Natural killer cell treated with Interleukin-12 subunit alpha and Interleukin-12 subunit beta and Interleukin-15 and Interleukin-18, amount 100 ng/mL, for 72 hours (primary cell): Measurements from ENCODE around the gene FLT3. TPM values are rescaled to one million over a fixed set of nuclear protein-coding genes. Genes with fewer than 3 reads are reported as not detected.
"Not testable (repeated sequence)": the region's sequence is repeated elsewhere in the genome, so short reads cannot be mapped to it uniquely, and the experiment has no call there.

Experiments
- ATAC-seq, 2 donors: fragments of 150-1000 bp; cut with Tn5 transposase in 1 of 2; sonication (Bioruptor Pico), chemical (Tn5 transposase) in 1 of 2; 2 replicates each; pipeline ENCODE4 v1.10.0; 2021
- DNase-seq: peaks from one replicate; pipeline ENCODE4 v3.0.0; 2022; ENCODE audit warnings: low spot score
- H3K27ac Mint-ChIP-seq, 2 donors: 1 replicate in 1 of 2; 2 replicates in 1 of 2; pipeline ENCODE4 v1.8.0; 2022; ENCODE audit warnings: mixed read lengths in 2 of 2, mild to moderate bottlenecking in 1 of 2, moderate library complexity in 1 of 2
- H3K27me3 Mint-ChIP-seq, 2 donors: 1 replicate in 1 of 2; 2 replicates in 1 of 2; pipeline ENCODE4 v1.8.0; 2022; ENCODE audit warnings: mixed read lengths in 2 of 2
- H3K36me3 Mint-ChIP-seq: one replicate; pipeline ENCODE4 v1.8.0; 2022; ENCODE audit warnings: mixed read lengths
- H3K4me1 Mint-ChIP-seq, 2 donors: 1 replicate in 1 of 2; 2 replicates in 1 of 2; pipeline ENCODE4 v1.8.0; 2022; ENCODE audit warnings: low read depth in 2 of 2, mixed read lengths in 2 of 2, mild to moderate bottlenecking in 1 of 2
- H3K4me3 Mint-ChIP-seq: one replicate; pipeline ENCODE4 v1.8.0; 2022; ENCODE audit warnings: mixed read lengths
- H3K9me3 Mint-ChIP-seq: 2 replicates; pipeline ENCODE4 v1.8.0; 2022; ENCODE audit warnings: mixed read lengths
- total RNA-seq, 2 donors: library from RNA; stranded (reverse); gene quantifications; one replicate each; pipeline ENCODE4 v1.2.3, GENCODE V29; 2022

FLT3 gene
- total RNA-seq, 2 donors from 2014 or later, result not detected

DNA sequence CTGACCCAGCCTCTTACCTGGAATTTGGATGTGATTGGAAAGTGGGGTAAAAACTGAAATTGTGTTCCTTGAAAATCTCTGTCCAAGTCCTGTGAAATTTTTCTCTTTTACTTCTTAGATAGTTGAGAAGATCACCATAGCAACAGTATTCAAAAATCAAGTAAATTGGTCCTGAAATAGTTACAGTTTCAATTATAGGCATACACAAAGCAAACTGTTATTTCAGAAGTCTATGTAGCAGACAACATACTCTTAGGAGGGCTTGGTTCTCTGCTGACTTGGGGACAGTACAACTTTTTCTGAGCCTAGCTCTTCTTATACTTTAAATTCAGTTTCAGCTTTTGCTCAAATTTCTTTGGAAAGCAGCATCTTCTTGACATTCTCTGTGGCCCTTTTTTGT is 73.3 kb downstream of the FLT3 start:
- H3K4me1 Mint-ChIP-seq, result peaks cover 4 to 6% of the 10 kb centered on the region in 2 donors
- ATAC-seq (no peak), DNase-seq (no peak)
- H3K4me3 Mint-ChIP-seq, result no peak overlapping the region
- H3K36me3 Mint-ChIP-seq, result no peaks in the 10 kb centered on the region
- H3K27ac Mint-ChIP-seq, result no peak overlapping the region
- peaks cover 12 to 17% of the 10 kb centered on the region in 2 donors for H3K27me3 Mint-ChIP-seq
- H3K9me3 Mint-ChIP-seq, result no peaks in the 10 kb centered on the region

- peaks cover 8 to 13% of the 10 kb centered on the region in 2 donors for H3K27me3 Mint-ChIP-seq
- DNase-seq (no peak), ATAC-seq (no peak)
- H3K36me3 Mint-ChIP-seq, result no peaks in the 10 kb centered on the region
- no peak overlapping the region for H3K4me3 Mint-ChIP-seq
- peaks cover 2 to 5% of the 10 kb centered on the region in 2 donors for H3K4me1 Mint-ChIP-seq
- no peaks in the 10 kb centered on the region for H3K9me3 Mint-ChIP-seq
- H3K27ac Mint-ChIP-seq, result no peak overlapping the region
Measured at GRCh38 chr13:28026508-28026907, 73.9 kb downstream of the FLT3 start.

GRCh38 chr13:28022848-28023518 is 77.4 kb downstream of the FLT3 start:
- peaks cover 5 to 11% of the 10 kb centered on the region in 2 donors for H3K27me3 Mint-ChIP-seq
- H3K4me1 Mint-ChIP-seq, result no peaks in the 10 kb centered on the region
- ATAC-seq, result no peak
- H3K36me3 Mint-ChIP-seq, result no peaks in the 10 kb centered on the region
- no peaks in the 10 kb centered on the region for H3K9me3 Mint-ChIP-seq
- no peak overlapping the region for H3K27ac Mint-ChIP-seq
- H3K4me3 Mint-ChIP-seq, result no peak overlapping the region
- no peak for DNase-seq

DNA sequence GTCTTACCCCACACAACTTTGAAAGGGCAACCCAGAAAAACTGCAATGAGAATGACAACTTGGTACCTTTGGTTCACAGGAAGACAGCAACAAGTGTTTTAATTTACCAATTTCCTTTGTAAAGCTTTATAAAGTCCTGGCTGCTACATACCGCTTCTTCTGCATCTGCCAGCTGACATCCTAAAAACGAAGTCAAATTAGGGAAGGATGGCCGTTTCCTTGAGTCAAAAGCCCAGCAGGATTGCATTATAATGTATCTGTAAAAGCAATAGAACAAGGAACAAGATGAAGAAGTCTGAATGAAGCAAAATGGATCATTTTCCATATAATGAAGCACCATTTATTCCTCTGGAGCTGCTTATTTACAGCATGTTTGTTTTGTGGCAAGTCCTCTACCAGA is 86.1 kb downstream of the FLT3 start:
- no peak overlapping the region for H3K27ac Mint-ChIP-seq
- no peak overlapping the region for H3K4me3 Mint-ChIP-seq
- peaks cover 4 to 23% of the 10 kb centered on the region in 2 donors for H3K27me3 Mint-ChIP-seq
- no peak for DNase-seq
- no peak for ATAC-seq
- no peaks in the 10 kb centered on the region for H3K4me1 Mint-ChIP-seq
- H3K9me3 Mint-ChIP-seq, result no peaks in the 10 kb centered on the region
- H3K36me3 Mint-ChIP-seq, result no peaks in the 10 kb centered on the region

DNA sequence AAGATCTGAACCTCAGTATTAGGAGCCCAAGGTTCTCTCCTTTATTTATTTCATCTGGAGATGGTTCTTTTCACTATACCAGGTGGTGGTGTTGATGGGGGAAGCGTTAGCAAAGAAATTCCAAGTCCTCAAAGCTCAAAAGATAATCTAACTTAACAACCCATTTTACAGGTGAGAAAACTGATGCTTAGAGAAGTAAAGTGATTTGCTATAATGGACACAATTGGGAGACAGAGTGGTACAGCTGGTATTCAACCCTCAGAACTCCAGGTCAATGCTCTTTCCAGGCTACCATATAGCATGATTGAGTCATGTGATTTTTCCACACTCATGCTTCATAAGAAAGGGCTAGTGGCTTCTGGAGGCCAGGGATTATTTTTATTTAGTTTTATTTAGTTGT is 86.9 kb downstream of the FLT3 start:
- no peaks in the 10 kb centered on the region for H3K9me3 Mint-ChIP-seq
- H3K27ac Mint-ChIP-seq, result no peak overlapping the region
- no peak overlapping the region for H3K4me3 Mint-ChIP-seq
- peaks cover 8 to 29% of the 10 kb centered on the region in 2 donors for H3K27me3 Mint-ChIP-seq
- no peak for DNase-seq
- no peak for ATAC-seq
- H3K4me1 Mint-ChIP-seq, result no peaks in the 10 kb centered on the region
- no peaks in the 10 kb centered on the region for H3K36me3 Mint-ChIP-seq

DNA sequence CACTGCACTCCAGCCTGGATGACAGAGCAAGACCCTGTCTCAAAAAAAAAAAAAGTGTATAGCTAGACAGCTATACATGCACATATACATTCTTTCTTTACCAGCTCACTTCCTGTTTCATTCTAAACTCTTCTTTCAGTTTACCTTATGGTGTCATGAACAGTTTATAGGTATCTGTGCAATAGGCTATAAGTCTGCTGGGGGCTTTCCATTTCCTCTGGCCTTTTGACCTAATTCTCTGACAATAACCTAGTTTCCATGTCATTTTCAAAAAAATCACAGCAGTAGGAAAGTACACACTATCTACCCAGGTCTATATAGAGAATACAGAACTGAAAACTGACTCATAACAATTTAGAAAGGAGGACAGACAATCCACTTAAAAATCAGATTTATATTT is 87.5 kb downstream of the FLT3 start:
- DNase-seq (no peak), ATAC-seq (no peak)
- Mint-ChIP-seq H3K36me3 (no peaks in the 10 kb centered on the region), H3K27ac (no peak overlapping the region), H3K27me3 (peaks cover 8 to 29% of the 10 kb centered on the region in 2 donors), H3K4me1 (no peaks in the 10 kb centered on the region), H3K4me3 (no peak overlapping the region), H3K9me3 (no peaks in the 10 kb centered on the region)

- DNase-seq (no peak), ATAC-seq (no peak)
- Mint-ChIP-seq H3K4me3 (no peak overlapping the region), H3K9me3 (no peaks in the 10 kb centered on the region), H3K27me3 (peaks cover 8 to 29% of the 10 kb centered on the region in 2 donors), H3K4me1 (no peaks in the 10 kb centered on the region), H3K27ac (no peak overlapping the region), H3K36me3 (no peaks in the 10 kb centered on the region)
Measured at GRCh38 chr13:28012383-28012782, 88.0 kb downstream of the FLT3 start.

- no peaks in the 10 kb centered on the region for H3K36me3 Mint-ChIP-seq
- peaks cover 8 to 29% of the 10 kb centered on the region in 2 donors for H3K27me3 Mint-ChIP-seq
- no peak for DNase-seq
- no peaks in the 10 kb centered on the region for H3K9me3 Mint-ChIP-seq
- no peaks in the 10 kb centered on the region for H3K4me1 Mint-ChIP-seq
- no peak overlapping the region for H3K4me3 Mint-ChIP-seq
- ATAC-seq, result no peak
- no peak overlapping the region for H3K27ac Mint-ChIP-seq
Measured at GRCh38 chr13:28010046-28010445, 90.3 kb downstream of the FLT3 start.

DNA sequence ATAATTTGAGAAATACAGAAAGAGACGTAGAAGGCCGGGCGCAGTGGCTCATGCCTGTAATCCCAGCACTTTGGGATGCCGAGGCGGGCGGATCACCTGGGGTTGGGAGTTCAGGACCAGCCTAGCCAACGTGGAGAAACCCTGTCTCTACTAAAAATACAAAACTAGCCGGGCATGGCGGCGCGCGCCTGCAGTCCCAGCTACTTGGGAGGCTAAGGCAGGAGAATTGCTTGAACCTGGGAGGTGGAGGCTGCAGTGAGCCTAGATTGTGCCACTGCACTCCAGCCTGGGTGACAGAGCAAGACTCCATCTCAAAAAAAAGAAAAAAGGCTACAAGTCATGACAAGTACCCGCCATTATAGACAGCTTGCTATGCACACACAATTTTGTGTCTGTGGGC is 95.4 kb downstream of the FLT3 start:
- not testable (repeated sequence) for H3K36me3 Mint-ChIP-seq, H3K27ac Mint-ChIP-seq, H3K4me3 Mint-ChIP-seq, ATAC-seq, H3K9me3 Mint-ChIP-seq, H3K4me1 Mint-ChIP-seq, DNase-seq
- peaks cover 5 to 14% of the 10 kb centered on the region in 2 donors for H3K27me3 Mint-ChIP-seq

- Mint-ChIP-seq H3K27ac (no peak overlapping the region), H3K4me1 (no peaks in the 10 kb centered on the region), H3K36me3 (no peaks in the 10 kb centered on the region), H3K9me3 (no peaks in the 10 kb centered on the region), H3K27me3 (no peaks in the 10 kb centered on the region), H3K4me3 (no peak overlapping the region)
- no peak for ATAC-seq
- no peak for DNase-seq
Measured at GRCh38 chr13:28002886-28003698, 97.3 kb downstream of the FLT3 start.

- Mint-ChIP-seq H3K9me3 (no peaks in the 10 kb centered on the region), H3K4me3 (no peak overlapping the region)
- DNase-seq, result no peak
Measured at GRCh38 chr13:28001837-28002473, 98.4 kb downstream of the FLT3 start.

DNA sequence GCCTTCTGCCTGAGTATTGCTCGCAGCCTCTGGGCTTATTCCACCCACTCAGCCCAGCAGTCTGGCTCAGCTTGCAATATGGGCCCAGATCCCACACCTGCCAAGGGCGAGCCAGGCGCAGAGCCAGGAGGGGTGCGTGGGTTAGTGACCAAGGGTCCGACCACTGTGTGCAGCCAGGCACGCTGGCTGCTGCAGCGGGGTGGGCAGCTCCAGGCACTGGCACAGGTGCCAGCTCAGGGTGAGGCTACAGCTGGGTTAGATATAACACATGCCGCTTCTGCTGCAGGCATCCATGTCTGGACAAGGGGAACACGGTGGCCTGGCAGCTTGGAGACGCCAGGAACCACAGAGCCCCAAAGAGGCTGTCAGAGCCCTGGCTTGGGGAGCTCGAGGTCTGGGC is 99.3 kb downstream of the FLT3 start:
- peak; percentile 25 to 55 for ATAC-seq
- Mint-ChIP-seq H3K4me3 (no peak overlapping the region), H3K9me3 (no peaks in the 10 kb centered on the region), H3K4me1 (no peaks in the 10 kb centered on the region), H3K27me3 (no peaks in the 10 kb centered on the region), H3K36me3 (no peaks in the 10 kb centered on the region), H3K27ac (no peak overlapping the region)
- DNase-seq, result no peak

More at GRCh38 chr13:28001837-28002473, 98.4 kb downstream of the FLT3 start:
- Mint-ChIP-seq H3K27me3 (no peaks in the 10 kb centered on the region), H3K27ac (no peak overlapping the region), H3K36me3 (no peaks in the 10 kb centered on the region), H3K4me1 (no peaks in the 10 kb centered on the region)
- peak; percentile 22 to 33 for ATAC-seq

GRCh38 chr13:28000567-28000966 is 99.8 kb downstream of the FLT3 start:
- H3K27ac Mint-ChIP-seq, result no peak overlapping the region
- H3K9me3 Mint-ChIP-seq, result no peaks in the 10 kb centered on the region
- ATAC-seq, result peak in 1 of 2 donors; percentile 51
- DNase-seq, result no peak
- no peaks in the 10 kb centered on the region for H3K4me1 Mint-ChIP-seq
- no peaks in the 10 kb centered on the region for H3K36me3 Mint-ChIP-seq
- H3K4me3 Mint-ChIP-seq, result no peak overlapping the region
- H3K27me3 Mint-ChIP-seq, result no peaks in the 10 kb centered on the region

DNA sequence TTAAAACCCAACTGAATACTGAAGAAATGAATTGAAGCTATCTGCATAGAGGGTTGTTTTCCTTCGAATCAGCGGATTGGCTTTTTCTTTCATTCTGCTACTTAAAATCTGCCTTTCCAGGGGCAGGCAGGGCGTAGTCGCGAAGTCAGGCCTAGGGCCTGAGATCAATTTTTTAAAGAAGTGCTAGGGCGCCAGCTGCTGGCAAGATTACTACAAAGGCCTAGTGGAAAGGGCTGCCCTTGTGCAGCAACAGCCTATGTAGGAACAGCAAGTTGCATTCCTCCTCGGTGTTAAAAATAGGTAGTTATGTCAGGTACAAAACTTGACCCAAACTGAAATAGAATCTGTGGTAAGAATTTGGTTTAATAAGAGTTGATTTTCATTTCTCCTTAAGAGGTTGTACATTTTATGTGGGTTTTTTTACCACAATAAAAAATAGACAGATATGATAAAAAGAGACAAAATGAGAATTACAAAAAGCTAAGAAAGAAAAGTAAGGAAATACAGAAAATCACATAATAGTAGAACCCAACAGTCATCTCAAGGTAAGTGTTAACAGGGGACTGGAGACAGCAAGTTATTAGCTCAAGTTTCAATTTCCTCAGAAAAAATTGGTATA is 102.4 kb downstream of the FLT3 start:
- ATAC-seq, result no peak
- H3K4me3 Mint-ChIP-seq, result no peak overlapping the region
- H3K4me1 Mint-ChIP-seq, result no peaks in the 10 kb centered on the region
- H3K9me3 Mint-ChIP-seq, result no peaks in the 10 kb centered on the region
- H3K27me3 Mint-ChIP-seq, result no peaks in the 10 kb centered on the region
- DNase-seq, result no peak
- H3K27ac Mint-ChIP-seq, result no peak overlapping the region
- no peaks in the 10 kb centered on the region for H3K36me3 Mint-ChIP-seq
